Mononuclear cell (primary cell): Measurements from ENCODE around the gene MAST4. TPM values are rescaled to one million over a fixed set of nuclear protein-coding genes. Genes with fewer than 3 reads are reported as not detected.

ENCODE experiments used
- H3K27me3 ChIP-seq: 2 replicates; pipeline ENCODE4 v1.6.0; 2011; ENCODE audit warnings: low read length, control low read depth; ENCODE audit not compliant: insufficient read depth
- H3K4me1 ChIP-seq: 2 replicates; pipeline ENCODE4 v1.5.1; 2011; ENCODE audit warnings: mild to moderate bottlenecking, low read length, control low read depth; ENCODE audit not compliant: insufficient read depth
- H3K4me3 ChIP-seq: 2 replicates; pipeline ENCODE4 v1.5.1; 2011; ENCODE audit warnings: mild to moderate bottlenecking, low read length, moderate library complexity
- H3K9me3 ChIP-seq: 2 replicates; pipeline ENCODE4 v1.5.1; 2011; ENCODE audit warnings: low read depth, mild to moderate bottlenecking, control low read depth, low read length
- total RNA-seq: library from RNA; depleted of rRNA; stranded (reverse); fragments of >200 nt; gene quantifications from one replicate; pipeline ENCODE4 v1.2.3, GENCODE V29; 2012

MAST4 gene
- total RNA-seq, 1 donor, result 8.4 TPM

DNA sequence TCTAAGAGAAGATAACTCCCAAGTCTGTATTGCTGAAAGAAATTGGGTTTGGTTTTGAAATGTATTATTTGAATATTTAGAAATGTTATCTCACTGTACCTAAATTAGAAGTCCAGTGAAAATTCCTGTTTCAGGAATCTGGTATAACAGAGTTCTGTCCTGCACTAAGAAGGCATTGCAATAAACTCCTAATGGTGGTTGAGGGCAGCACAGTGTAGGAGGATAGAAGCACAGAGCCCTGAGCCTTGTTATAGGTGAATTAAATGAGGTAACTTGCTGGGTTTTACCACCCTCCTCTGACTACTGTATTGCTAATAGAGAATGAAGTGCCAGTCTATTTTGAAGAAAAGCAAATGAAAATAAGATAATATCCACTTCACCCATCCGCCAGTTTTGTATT, 457.0 kb downstream of the MAST4 start:
- Histone ChIP-seq H3K27me3 (no peaks in the 10 kb centered on the region), H3K4me3 (no peak overlapping the region), H3K4me1 (no peaks in the 10 kb centered on the region), H3K9me3 (no peaks in the 10 kb centered on the region)

DNA sequence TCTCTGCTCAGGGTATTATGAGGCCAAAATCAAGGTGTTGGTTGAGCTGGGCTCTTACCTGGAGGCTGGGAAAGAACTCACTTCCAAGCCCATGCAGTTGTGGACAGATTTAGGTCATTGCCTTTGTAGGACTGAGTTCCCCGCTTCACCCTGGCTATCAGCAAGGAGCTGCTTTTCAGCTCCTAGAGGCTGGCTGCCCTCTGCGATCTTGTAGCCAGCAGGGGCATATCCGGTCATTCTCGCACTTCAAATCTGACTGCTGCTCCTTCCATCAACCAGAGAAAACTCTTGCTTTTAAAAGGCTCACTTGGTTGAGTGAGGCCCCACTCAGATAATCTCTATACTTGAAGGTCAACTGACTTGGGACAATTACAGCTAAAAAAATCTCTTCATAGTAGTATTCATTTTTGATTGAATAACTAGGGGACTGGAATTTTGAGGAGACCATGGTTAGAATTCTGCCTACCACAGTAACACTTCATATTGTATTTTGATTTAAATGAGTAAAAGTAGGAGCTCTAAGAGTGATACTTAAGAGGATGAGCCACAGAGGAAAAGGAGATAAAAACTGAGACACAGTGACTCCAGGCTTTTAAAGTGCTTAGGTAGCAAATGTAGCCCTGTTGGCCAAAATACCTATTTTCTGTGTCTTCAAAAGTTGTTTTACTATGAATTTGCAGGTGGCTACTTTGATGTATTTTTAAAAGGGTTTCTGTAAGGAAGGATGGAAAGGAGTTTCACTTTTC, 463.0 kb downstream of the MAST4 start:
- Histone ChIP-seq H3K27me3 (no peaks in the 10 kb centered on the region), H3K9me3 (no peaks in the 10 kb centered on the region), H3K4me1 (no peaks in the 10 kb centered on the region), H3K4me3 (no peak overlapping the region)

DNA sequence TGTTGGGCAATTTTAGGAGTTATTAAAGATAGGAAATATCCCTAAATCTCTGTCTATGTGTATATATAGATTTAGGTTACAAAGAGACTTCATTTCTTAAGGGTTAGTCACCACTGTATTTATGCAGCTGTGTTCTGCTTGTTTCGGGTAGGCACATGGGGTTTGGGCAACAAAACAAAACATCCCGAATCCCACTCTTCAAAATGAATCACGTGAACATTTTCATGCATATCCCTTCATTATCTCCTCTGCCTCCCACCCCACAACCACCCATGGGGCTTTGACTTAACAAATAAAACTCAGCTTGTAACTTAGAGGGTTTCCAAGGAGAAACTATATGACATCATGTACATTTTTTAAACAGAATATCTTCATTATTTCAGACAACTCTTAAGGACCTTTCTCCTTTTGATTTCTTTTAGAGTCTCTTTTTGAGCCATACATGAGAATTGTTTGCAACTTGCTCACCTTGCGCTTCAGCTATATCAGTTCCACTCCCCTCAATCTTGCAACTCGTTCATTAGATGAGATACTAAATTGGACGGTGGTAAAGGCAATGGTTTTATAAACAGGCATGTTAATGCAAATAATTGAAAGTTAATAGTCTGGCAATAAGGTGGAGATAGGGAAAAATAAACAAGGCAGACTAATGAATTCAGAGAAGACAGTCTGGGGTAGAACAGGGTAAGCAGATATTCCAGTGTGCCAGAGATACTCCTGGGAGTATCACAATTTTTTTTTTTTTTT, 463.7 kb downstream of the MAST4 start:
- Histone ChIP-seq H3K27me3 (no peaks in the 10 kb centered on the region), H3K4me1 (no peaks in the 10 kb centered on the region), H3K9me3 (no peaks in the 10 kb centered on the region), H3K4me3 (no peak overlapping the region)

DNA sequence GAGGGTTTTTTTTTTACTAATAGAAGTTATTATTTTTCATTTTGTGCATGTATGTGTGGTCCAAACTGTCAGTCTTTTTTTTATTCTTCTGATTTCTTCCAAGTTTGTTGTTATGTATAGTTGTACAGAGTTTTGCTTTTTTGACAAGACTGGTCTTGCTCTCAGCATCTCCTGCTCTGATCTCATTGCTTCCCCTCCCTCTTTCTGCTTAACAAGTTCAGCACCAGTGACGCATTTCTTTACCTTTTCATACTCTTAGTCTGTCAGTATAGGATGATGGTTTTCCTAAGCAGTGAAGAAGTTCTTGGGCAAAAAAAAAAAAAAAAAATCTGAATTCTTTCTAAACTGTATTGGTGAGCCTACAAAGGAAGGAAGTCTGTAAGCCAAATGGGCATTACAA, 465.3 kb downstream of the MAST4 start:
- Histone ChIP-seq H3K4me1 (no peaks in the 10 kb centered on the region), H3K9me3 (no peaks in the 10 kb centered on the region), H3K27me3 (no peaks in the 10 kb centered on the region), H3K4me3 (no peak overlapping the region)

DNA sequence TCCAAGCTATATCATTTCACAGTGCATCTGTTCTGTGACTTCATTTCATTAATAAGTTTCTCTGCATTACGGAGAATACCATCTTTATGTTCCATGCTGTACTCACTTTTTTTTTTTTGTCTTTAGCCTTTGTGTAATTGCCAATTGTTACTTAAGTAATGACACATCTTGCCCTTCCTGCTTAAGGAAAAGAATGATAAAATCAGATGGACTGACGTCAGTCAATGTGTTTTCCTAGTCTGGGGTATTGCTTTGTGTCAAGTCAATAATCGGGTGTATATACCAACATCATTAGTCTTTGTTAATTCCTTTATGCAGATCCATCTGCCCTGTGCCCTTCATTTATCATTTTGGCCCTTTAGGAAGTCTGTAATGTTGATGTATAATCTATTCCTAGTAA, 466.9 kb downstream of the MAST4 start:
- no peaks in the 10 kb centered on the region for H3K9me3 ChIP-seq
- no peak overlapping the region for H3K4me3 ChIP-seq
- H3K27me3 ChIP-seq, result no peaks in the 10 kb centered on the region
- no peaks in the 10 kb centered on the region for H3K4me1 ChIP-seq

DNA sequence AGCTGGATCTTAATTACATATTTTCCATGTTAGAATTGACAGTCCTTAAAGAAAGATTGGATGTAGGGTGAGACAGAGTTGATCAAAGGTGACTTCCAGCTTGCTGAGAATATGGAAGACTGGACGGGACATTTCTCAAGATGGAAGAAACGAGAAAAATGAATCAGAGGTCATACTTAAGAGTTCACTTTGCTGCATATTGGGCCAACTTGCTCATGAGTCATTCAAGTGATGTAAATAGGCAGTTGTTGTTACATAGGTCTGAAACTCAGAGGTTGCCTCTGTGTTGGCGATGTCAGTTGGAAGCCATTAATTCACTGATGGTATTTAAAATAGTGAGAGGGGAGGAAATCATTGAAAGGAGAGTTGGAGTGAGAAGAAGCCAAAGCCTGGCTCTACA, 467.6 kb downstream of the MAST4 start:
- Histone ChIP-seq H3K4me1 (no peaks in the 10 kb centered on the region), H3K27me3 (no peaks in the 10 kb centered on the region), H3K4me3 (no peak overlapping the region), H3K9me3 (no peaks in the 10 kb centered on the region)

DNA sequence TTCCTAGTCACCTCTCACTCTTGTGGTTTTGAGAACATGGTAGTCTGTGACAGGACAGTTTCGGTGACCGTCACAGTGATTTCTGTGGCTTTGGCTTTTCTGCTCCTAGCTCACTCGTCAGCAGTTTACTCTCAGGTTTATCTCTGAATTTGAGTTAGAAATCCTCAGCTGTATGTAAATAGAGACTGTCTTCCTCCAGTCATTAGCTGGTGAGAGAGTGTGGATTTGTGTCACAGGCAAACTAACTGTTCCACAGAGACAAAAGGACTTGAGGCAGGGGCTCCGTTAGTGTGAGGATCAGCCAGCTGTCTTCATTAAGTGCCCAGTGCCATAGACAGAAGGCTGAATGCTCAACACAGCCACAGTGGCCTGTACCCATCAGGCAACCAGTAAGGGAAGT, 469.0 kb downstream of the MAST4 start:
- H3K27me3 ChIP-seq, result no peaks in the 10 kb centered on the region
- H3K4me1 ChIP-seq, result no peaks in the 10 kb centered on the region

DNA sequence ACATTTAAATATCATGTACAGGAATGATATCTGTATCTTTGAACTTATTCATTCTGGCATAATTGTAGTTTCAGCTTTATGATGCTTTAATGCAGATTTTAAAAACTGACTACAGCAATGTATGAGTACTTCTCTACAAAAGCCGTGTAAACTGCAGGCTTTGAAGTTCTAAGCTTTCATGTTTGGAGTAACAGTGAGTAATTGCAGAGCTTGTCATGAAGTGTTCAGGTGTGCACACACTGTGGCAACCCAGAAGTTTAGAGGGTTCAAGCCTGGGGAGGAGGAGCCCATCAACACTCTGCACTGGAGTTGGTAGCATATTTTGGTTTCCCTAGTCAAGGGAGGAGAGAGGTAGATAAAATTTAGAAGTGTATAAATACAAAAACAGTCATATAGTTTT, 469.5 kb downstream of the MAST4 start:
- Histone ChIP-seq H3K4me3 (no peak overlapping the region), H3K27me3 (no peaks in the 10 kb centered on the region), H3K4me1 (no peaks in the 10 kb centered on the region), H3K9me3 (no peaks in the 10 kb centered on the region)

More for the DNA sequence above, 469.0 kb downstream of the MAST4 start:
- Histone ChIP-seq H3K9me3 (no peaks in the 10 kb centered on the region), H3K4me3 (no peak overlapping the region)

DNA sequence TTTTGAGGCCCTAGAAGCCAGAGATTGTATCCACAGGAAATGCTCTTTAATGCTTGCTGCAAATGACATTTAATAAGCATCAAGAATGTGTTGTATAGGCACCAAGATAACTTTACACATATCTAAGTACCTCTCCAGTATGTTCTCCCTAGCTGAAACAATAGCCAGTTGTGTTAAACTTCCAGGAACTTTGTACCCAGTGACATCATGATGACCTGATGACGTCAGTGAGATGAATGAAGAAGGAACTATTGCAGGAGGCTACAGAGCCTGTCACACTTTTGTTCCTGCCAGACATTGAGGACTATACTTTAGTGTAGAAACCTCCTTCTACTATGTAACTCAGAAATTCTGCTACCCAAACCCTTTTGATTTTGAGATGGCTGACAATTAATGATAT, 470.6 kb downstream of the MAST4 start:
- Histone ChIP-seq H3K4me3 (no peak overlapping the region), H3K4me1 (no peaks in the 10 kb centered on the region), H3K27me3 (no peaks in the 10 kb centered on the region), H3K9me3 (no peaks in the 10 kb centered on the region)

DNA sequence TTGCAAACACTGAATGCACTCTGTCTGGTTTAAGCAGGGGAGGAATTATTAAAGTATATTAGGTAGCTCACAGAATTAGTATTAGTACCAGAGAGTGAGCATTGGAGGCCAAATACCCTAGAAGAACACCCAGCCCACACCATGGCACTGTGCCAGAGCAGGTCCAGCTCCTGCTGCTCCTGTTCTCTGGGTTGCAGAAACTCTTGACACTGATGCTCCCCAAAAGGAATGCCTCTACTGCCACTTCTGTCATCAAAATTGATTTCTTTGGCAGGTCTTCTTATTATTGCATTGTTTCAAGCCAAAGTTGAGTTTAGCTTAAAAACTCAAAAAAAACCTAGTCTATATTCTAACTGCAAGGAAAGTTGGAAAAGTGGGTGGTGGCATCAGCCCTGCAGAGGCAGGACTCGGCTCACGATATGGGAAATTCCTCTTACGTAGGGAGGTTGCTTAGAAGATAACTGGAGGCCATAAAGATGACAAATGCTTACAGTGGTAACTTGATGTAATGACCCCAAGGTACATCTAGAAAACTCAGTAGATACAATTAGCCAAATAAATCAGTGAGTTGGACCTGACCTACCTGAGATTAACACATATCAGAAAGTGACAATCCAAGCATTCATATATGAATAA, 477.0 kb downstream of the MAST4 start:
- no peaks in the 10 kb centered on the region for H3K4me1 ChIP-seq
- no peaks in the 10 kb centered on the region for H3K9me3 ChIP-seq
- no peak overlapping the region for H3K4me3 ChIP-seq
- no peaks in the 10 kb centered on the region for H3K27me3 ChIP-seq

DNA sequence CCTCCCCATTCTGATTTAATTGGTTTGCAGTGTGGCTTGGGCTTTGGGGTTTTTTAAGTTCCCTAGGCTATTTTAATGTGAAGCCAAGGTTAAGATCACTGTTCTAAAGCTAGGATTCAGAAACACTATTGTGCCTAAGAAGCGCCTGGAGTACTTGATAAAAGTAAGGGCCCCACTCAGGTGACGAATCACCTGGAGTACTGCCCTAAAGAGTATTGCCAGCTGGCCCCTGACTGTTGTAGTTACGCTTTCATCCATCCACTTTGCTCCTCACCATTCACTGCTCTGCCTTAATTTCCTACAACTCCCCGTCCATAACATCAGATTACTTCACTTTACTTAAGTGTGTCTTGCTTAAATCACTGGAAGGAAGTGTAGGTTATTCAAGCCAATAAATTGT, 481.1 kb downstream of the MAST4 start:
- Histone ChIP-seq H3K4me3 (no peak overlapping the region), H3K27me3 (no peaks in the 10 kb centered on the region), H3K4me1 (no peaks in the 10 kb centered on the region), H3K9me3 (no peaks in the 10 kb centered on the region)

DNA sequence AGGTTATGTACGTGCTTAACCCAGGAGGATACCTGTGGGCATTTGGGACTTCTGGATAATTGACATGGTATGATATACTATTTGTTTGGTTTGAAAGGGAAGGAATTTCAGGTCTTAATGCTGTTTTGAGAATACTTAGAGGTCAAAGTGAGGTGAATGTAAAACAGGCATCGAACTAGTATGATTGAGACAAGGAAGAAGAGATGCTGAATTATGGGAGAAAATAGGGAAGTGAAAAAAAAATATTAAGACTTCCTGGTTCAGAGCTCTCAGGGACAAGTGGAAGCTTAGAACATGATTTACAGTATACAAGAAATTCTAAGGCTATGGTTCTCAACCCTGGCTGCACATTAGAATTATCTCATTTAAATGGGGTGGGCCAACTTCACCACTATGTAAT, 485.1 kb downstream of the MAST4 start:
- Histone ChIP-seq H3K9me3 (no peaks in the 10 kb centered on the region), H3K4me1 (no peaks in the 10 kb centered on the region), H3K27me3 (no peaks in the 10 kb centered on the region), H3K4me3 (no peak overlapping the region)

DNA sequence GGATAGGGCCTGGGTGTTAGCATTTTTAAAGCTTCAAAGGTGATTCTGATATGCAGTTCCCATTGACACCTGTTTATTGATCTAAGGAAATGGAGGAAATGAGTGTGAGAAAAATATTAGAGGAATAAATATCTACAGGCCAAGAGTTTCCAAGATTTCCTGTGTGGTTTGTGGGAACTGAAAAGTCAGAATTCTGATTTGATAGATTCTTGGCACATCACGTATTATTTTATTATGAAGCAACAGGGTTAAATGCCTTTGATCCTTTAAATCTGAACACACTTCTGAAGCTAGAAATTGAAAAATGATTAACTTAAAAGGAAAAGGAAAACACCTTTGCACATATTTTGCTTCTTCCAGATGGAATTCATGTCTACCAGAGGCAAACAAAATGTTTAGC, 486.7 kb downstream of the MAST4 start:
- Histone ChIP-seq H3K4me3 (no peak overlapping the region), H3K4me1 (no peaks in the 10 kb centered on the region), H3K27me3 (no peaks in the 10 kb centered on the region), H3K9me3 (no peaks in the 10 kb centered on the region)

DNA sequence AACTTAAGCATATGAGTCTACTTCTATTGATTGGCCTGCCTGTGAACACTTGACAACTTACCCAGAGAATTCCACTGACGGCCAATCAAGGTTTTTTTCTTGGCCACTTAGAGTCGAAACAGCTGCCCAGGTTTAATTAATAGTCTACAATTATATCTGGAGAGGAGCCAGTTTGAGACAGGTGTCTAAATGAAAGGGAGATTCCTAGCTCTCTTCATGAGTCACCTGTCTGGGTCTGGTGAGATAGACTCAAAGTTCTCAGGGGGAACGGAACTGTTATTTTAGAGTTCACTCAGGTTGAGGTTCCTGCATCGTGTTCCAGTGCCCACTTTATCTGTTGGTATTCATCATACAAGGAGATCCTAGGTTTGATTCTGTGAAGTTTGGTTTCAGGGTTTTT, 489.4 kb downstream of the MAST4 start:
- no peaks in the 10 kb centered on the region for H3K9me3 ChIP-seq
- no peaks in the 10 kb centered on the region for H3K4me1 ChIP-seq
- H3K27me3 ChIP-seq, result no peaks in the 10 kb centered on the region
- H3K4me3 ChIP-seq, result no peak overlapping the region

DNA sequence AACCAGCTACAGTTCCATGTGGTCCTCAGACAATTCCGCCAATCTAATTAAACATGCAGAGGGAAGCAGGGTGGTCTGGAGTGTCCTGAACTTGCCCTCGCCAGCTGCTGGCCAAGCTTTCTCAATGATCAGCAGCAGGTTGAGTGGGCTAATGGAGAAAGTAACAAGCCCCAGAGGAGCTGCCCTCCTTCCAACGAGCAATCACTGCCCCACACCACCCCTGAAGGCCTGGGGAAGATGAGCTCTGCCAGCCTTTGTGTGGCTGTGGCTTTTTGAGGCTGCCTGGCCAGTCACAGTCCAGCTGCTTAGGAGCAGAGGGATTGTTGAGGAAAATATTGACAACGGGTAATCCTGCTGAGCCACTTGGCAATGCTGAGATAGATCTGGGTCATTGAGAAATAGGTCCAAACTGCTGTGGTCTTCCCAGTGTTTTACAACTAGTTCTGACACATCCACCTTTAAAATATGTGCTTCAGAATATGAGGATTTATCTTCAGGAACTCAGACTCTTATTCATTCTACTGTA, 493.1 kb downstream of the MAST4 start:
- Histone ChIP-seq H3K4me1 (no peaks in the 10 kb centered on the region), H3K4me3 (no peak overlapping the region), H3K9me3 (no peaks in the 10 kb centered on the region), H3K27me3 (no peaks in the 10 kb centered on the region)
